Bone marrow (tissue), 2 donors: Measurements from ENCODE around the gene ZBTB7B.

Experiments used
- DNase-seq, 2 donors: peaks; one replicate each; lab custom pipeline; 2025; lab: John Stamatoyannopoulos, UW

ZBTB7B gene

DNA sequence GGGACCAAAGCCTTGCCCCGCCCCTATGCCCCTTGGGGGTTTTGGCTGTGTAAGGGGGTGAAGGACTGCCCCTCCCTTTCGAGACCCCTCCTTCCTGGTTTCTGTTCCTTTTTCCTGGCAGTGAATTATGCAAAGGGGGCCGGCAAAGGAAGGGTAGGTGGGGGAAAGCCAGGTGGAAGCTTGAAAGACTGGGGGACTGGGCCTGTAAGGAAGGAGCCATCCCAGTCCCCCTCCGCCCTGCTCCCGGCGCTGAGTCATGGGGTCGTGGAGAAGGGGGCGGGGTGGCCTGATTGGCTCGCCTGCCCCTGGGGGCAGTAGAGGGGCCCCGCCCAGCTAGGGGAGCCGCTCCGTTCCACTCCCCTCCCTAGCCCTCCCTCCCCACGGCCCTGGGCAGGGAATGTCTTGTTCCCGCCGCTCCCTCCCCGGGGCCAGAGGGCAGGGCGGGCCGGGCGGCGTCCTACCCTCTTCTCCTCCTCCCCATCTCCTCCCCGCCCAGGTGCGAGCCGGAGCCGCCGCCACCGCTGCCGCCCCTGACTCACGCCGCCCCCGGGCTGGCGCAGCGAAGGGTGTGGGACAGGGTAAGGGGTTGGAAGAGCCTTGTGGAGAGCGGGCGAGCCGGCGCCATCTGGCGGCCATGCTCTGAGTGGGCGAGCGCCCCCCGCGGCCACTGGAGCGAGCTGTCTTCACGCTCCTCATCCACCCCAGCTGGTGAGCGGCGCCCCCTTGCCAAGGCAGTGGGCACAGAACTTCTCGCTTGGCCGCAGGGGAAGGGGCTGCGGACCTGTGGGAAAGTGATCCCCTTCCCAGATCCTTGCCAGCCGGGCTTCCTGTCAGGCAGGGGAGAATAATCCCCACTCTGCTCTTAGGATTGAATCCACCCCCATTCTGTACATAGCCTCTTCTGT, 14.7 kb downstream of the ZBTB7B start:
- peak; percentile 59 to 73 for DNase-seq

- no peak for DNase-seq
Measured at GRCh38 chr1:155017946-155018316, 15.3 kb downstream of the ZBTB7B start.

DNA sequence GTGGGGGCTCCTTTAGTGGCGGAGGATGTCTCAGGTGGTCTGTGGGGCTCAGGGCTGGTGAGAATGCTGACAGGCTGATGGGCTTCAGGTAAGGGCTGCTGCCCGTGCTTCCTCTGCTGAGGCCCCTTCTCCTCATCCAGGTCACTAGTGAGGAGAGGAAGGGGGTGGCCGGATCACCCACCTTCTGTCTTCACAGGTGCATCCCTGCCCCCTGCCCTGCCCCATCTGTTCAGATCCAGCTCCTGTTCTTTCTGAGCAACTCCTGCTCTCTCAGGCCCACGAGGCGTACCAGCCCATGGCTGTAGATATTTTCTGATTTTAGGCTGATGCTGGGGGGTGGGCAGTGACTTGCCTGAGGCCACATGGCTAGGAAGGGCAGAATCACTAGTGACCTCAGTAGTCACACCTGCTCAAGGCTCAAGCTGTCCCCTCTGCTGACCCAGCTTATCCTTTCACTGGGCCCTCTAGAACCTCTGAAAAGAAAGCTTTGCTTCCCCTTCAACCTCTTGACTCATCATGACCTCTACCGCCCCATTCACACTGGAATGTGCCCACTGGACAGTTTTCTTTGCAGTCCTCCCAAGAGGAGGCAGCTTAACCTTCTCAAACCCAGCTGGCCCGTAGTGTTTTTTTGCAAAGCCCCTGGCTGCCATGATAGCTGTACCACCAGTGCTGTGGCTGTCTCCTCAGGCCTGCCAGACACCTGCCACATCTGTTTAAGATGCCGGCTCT, 16.2 kb downstream of the ZBTB7B start:
- no peak for DNase-seq

DNA sequence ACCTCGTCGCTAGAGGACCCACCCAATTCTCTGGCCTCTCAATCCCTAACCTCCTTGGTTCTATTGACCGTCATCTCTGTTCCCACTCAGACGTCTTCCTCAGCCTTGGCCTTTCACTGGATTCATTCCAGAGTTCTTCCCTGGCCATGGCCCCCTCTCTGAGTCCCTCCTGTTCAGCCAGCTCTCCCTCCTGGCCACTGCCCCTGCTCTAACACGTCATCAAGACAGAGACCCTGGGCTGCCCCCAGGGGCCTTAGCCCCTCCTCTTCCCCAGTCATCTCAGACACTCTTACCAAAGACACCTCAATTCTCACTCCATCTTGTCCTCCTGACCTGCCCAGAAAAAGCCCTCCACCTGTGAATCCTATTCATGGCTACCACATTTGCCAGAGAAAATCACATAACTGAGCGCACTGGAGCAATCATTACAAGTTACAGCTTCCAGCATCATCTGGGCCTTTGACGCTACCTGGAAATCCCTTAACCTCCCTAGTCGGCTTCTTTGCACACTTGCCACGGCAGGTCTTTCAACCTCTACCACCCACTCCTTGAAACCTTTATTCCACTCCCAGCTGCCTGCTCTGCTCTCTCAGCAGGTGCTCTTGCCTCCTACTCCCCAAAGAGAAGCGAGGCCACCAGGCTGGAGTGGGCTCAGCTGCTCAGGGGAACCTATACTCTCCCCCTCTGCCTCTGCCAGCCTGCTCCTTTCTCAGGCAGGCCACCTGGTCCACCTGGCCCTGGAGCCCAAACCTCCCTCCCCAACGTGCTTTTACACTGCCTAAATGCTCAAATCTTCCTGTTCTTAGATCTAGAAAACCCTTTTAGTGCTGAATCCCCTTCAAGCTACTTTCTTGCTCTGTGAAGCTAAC, 17.0 kb downstream of the ZBTB7B start:
- DNase-seq: no peak

GRCh38 chr1:155022136-155022926, 19.7 kb downstream of the ZBTB7B start:
- DNase-seq: no peak

GRCh38 chr1:155022927-155023236, 20.3 kb downstream of the ZBTB7B start:
- no peak for DNase-seq

DNA sequence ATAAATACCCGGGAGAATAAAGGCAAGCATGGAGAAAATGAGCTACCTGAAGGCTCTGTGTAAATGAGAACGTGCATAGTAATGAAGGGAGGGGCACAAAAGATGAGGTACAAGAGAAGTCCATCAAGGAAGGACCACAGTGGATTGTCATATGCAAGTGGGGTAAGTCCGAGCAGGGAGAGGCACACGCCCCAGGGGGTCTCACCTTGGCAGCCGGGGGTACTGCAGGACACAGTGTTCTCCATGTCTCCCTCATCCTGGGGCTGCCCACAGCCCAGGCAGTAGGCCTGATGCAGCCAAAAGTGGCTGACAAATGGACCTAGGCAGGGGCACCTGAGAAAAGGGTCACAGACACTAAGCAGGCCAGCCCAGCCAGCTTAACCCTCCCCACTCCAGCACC, 21.0 kb downstream of the ZBTB7B start:
- no peak for DNase-seq

DNA sequence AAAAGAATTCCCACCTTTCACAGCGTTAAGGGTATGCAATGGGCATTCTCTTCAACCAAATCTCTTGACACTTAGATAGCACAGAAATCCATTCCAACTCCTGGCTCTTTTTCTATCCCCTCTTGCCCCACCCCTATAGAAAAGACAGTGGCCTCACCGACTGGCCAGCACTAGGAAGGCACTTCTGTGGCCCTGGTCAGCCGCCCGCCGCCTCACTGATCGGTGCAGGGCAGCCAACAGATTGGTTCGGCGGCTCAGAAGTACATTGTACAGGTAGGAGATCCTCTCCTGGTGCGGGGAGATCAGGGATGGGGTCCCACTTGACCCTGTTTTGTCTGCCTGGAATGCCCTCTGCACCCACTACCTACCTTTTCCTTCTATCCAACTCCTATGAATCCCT, 21.7 kb downstream of the ZBTB7B start:
- no peak for DNase-seq

- DNase-seq: no peak
Measured at GRCh38 chr1:155026154-155026553, 23.6 kb downstream of the ZBTB7B start.

DNA sequence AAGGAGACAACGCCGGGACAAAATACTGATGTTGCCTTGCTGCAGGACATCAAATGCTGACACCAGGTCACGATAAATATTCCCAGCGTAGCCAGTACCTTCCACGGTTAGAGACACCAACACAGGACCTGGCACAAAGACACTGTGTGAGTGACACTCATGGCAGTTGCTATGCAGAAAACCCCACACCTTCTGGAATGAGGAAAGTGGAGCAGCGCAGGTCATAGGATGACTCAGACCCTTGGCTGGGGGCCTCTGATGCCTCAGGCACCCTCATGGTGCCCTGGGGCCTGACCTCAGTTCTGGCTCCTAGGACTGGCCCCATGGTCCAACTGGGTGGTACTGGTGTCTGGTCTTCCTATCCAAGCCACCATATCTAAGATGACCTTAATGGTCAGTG, 24.0 kb downstream of the ZBTB7B start:
- DNase-seq: no peak

GRCh38 chr1:155029513-155030242, 27.1 kb downstream of the ZBTB7B start:
- no peak for DNase-seq

DNA sequence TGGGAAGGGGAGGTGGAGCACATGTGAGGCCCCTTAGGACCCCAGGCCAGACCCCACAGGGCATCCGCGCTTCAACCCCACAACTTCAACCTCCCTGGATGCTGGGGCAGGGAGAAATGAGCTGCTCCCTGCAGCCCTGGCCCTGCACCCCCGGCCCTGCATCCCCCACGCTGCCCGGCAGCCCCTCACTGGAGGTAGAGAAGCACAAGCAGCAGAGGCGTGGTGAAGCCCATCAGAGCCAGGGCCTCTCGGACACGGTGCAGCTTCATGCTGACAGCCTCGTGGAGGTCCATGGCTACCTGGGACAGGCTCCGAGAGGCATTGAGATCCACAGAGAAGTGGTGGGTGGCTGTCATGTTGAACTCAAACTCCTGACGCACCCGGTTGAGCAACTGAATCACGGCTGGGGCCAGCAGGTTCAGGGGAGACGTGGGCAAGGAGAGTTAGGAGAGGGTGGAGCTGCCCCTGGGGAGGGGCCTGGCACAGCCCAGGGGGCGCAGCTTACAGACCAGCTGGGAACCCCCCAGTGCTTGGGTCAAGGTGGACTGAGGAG, 27.7 kb downstream of the ZBTB7B start:
- no peak for DNase-seq

DNA sequence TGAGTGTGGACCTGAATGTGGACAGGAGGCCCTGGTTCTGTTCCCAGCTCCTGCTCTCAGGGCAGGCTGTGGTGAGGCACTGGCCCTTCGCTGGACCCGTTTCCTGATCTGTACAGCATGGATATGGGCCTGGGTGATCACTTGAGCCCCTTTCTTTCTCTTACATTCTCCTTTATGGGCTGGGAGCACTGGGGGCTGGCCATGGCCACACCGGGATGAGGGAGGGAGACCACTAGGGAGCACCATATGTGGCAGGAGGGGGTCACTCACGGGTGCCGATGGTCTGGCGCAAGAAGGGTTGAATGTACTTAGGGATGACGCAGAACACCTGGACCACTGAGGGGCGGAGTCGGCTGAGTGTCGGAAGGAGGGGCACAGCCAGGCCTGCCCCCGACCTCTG, 28.3 kb downstream of the ZBTB7B start:
- no peak for DNase-seq

DNA sequence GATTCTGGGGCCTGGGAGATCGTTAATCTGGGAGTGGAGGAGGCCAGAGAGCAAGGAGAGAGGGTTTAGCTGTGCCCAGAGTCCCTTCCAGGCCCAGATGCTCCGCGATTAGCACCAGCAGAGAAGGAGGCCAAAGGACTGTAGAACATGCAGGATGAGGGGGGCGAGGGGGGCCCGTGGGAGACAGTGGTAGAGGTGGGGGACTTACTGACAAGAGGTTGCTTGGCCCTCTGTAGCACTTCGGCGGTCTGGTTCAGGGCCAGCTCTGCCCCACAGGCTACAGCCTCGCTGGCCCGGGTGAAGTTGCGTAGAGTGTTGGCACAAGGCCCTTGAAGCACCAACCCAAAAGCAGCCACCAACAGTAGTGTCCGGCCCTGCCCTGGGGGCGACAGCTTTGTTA, 30.3 kb downstream of the ZBTB7B start:
- no peak for DNase-seq

- DNase-seq: no peak
Measured at GRCh38 chr1:155033524-155033923, 30.9 kb downstream of the ZBTB7B start, which contains the start of the genes DCST1 and DCST2. DCST1 (plus strand) TSS chr1:155033824; CDS start chr1:155034037, 213 bp downstream. DCST2 (minus strand) TSS chr1:155033781; CDS start chr1:155033701, 80 bp downstream.

- DNase-seq: no peak
Measured at GRCh38 chr1:155034318-155035208, 32.0 kb downstream of the ZBTB7B start.

DNA sequence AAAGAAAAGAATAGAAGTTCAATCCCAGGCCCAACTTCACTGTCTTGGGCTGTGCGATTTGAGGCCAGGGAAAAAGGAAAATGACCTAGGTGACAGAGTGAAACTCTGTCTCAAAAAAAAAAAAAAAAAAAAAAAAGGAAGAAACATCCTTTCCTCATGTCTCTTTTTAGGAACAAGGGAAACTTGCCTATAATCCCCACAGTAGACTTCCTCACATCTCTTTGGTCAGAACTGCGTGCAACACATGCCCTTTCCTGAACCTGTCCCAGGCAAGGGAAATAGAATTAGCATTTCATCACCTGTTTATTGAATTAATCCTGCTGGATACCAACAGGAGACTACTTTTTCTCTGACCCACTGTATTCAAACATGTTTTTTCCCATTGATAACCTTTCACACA, 33.3 kb downstream of the ZBTB7B start:
- no peak for DNase-seq

DNA sequence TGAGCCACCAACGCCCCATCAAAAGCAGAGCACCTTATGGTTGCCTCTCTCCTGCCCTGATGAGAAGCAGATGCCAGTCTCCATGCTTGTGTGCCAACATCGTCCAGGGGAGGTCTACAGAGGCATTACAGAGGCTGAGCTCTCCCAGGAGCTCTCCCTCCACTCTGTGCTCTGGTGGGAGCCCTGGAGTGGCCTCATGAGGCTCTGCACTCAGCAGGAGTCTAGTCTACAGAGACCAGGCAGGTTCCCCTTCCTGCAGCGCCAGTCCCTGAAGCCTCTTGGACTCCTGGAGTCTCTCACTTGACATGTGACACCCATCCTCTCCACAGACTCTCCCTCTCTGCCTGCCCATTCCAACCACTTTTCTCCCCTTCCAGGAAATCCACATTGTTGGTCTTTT, 34.4 kb downstream of the ZBTB7B start:
- DNase-seq: no peak

DNA sequence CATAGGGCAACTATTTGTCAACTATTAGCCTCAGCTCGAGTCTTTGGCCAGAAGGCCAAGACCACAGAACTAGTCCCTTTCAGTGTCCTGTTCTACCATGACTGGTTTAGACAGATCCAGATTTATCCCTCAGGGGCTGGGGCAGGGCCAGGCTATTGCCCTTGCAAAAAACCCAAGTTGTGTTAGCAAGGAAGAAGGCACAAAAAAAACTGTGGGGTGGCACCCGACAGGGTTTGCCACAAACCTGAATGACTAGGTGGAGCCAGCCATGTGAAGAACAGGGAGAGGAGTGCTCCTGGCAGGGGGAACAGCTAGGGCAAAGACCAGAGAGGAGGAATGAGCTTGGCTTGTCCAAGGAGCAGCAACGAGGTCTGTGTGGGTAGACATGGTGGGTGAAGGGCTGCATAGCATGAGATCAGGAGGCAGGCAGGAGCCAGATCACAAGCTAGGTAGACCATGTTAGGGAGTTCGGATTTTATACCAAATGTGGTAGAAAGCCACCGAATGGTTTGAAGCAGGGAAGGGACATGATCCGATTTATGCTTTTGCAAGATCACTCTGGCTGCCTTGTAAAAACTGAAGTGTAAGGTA, 35.3 kb downstream of the ZBTB7B start:
- no peak for DNase-seq
